HepG2 (cell line): ENCODE results near the gene ALKBH5. TPM values are rescaled to one million over a fixed set of nuclear protein-coding genes. Genes with fewer than 3 reads are reported as not detected.

Experiments used
- ARID4A ChIP-seq: sonication (generic); formaldehyde crosslinking; IDR thresholded peaks from 2 replicates; pipeline ENCODE4 v1.5.0; 2020; ENCODE audit warnings: mild to moderate bottlenecking, missing genetic modification reagents, borderline replicate concordance
- ATF2 ChIP-seq: sonication (generic); formaldehyde crosslinking; IDR thresholded peaks from 2 replicates; pipeline ENCODE4 v1.4.0; 2020; ENCODE audit warnings: missing genetic modification reagents
- EZH2 ChIP-seq: conservative IDR thresholded peaks from 2 replicates; pipeline ENCODE4 v1.6.1; 2012; ENCODE audit warnings: mild to moderate bottlenecking, low read depth, low read length, moderate library complexity
- MTF2 ChIP-seq: sonication (generic); formaldehyde crosslinking; IDR thresholded peaks from 2 replicates; pipeline ENCODE4 v1.5.0; 2020; ENCODE audit warnings: missing genetic modification reagents, borderline replicate concordance
- NFE2L1 ChIP-seq: sonication (generic); formaldehyde crosslinking; IDR thresholded peaks from 2 replicates; pipeline ENCODE4 v1.4.0; 2020; ENCODE audit warnings: missing genetic modification reagents, mild to moderate bottlenecking, borderline replicate concordance
- PHF8 ChIP-seq: sonication (generic); formaldehyde crosslinking; IDR thresholded peaks from 2 replicates; pipeline ENCODE4 v1.5.0; 2020; ENCODE audit warnings: missing genetic modification reagents
- PITX1 ChIP-seq: sonication (generic); formaldehyde crosslinking; IDR thresholded peaks from 2 replicates; pipeline ENCODE4 v1.5.1; 2020; ENCODE audit warnings: mild to moderate bottlenecking, missing genetic modification reagents
- RORA ChIP-seq: sonication (generic); formaldehyde crosslinking; IDR thresholded peaks from 2 replicates; pipeline ENCODE4 v1.5.0; 2020; ENCODE audit warnings: mild to moderate bottlenecking, missing genetic modification reagents, moderate library complexity
- TBP ChIP-seq: sonication (generic); formaldehyde crosslinking; IDR thresholded peaks from 2 replicates; pipeline ENCODE4 v1.5.0; 2020; ENCODE audit warnings: missing genetic modification reagents
- U2AF1 ChIP-seq: fragments of 200-400 bp; formaldehyde crosslinking; optimal IDR thresholded peaks from 2 replicates; pipeline ENCODE3; 2017; ENCODE audit warnings: mild to moderate bottlenecking, low read depth, low read length
- ZBTB2 ChIP-seq: sonication (generic); formaldehyde crosslinking; IDR thresholded peaks from 2 replicates; pipeline ENCODE4 v1.8.0; 2022; ENCODE audit warnings: low read depth, missing genetic modification reagents
- ZNF318 ChIP-seq: sonication (generic); formaldehyde crosslinking; IDR thresholded peaks from 2 replicates; pipeline ENCODE4 v1.4.0; 2020; ENCODE audit warnings: mild to moderate bottlenecking, missing genetic modification reagents
- ZNF44 ChIP-seq: sonication (generic); formaldehyde crosslinking; IDR thresholded peaks from 2 replicates; pipeline ENCODE4 v1.5.1; 2020; ENCODE audit warnings: mild to moderate bottlenecking, missing genetic modification reagents
- ZSCAN21 ChIP-seq: sonication (generic); formaldehyde crosslinking; IDR thresholded peaks from 2 replicates; pipeline ENCODE4 v1.8.0; 2022; ENCODE audit warnings: mild to moderate bottlenecking, missing genetic modification reagents, moderate library complexity, borderline replicate concordance
- polyA plus RNA-seq, 8 experiments: library from polyadenylated mRNA; depleted of rRNA in 3 of 8; stranded (reverse) in 7 of 8; unstranded in 1 of 8; fragments of >200 nt; fragmentation: Illumina TruSeq in 4 of 8; extraction: Trizol in 4 of 8; gene quantifications; 2 replicates each; pipeline versions ENCODE4 v1.2.1 to v1.2.3, GENCODE V29; 2011 to 2016; ENCODE audit warnings: low read depth in 4 of 8, missing spikeins in 1 of 8, mixed read lengths in 1 of 8; ENCODE audit not compliant: insufficient read depth in 1 of 8
- total RNA-seq, 5 experiments: library from RNA; depleted of rRNA; stranded (reverse); fragments of >200 nt; fragmentation: Illumina TruSeq; extraction: Trizol; gene quantifications; 2 replicates each; pipeline ENCODE4 v1.2.3, GENCODE V29; 2016; ENCODE audit warnings: low read depth in 1 of 5

The ALKBH5 gene
- total and polyA plus RNA-seq, 2 of the 13 experiments (the other 11 are each of a cell fraction or from before 2014, with no cell fraction given): 68.9 to 76.9 TPM

GRCh38 chr17:18258356-18259038, 74.9 kb downstream of the ALKBH5 start, which contains the start of gene FLII (continued):
- no peak for TF ChIP-seq U2AF1
- no peak for TF ChIP-seq ZNF318 (CRISPR knock-in tag)
- TF ChIP-seq PHF8 (CRISPR knock-in tag): peak; percentile 86
- TF ChIP-seq EZH2: no peak
- peak; percentile 64; the same call in 1 of the 2 replicates for TF ChIP-seq ZSCAN21
- no peak for TF ChIP-seq RORA (CRISPR knock-in tag)
- no peak for TF ChIP-seq MTF2
- TF ChIP-seq PITX1 (CRISPR knock-in tag): no peak
- TF ChIP-seq ARID4A (CRISPR knock-in tag): peak; percentile 92
- TF ChIP-seq TBP: no peak
- no peak for TF ChIP-seq ZNF44 (CRISPR knock-in tag)
- no peak for TF ChIP-seq NFE2L1 (CRISPR knock-in tag)
- TF ChIP-seq ATF2 (CRISPR knock-in tag): no peak
- no peak for TF ChIP-seq ZBTB2 (CRISPR knock-in tag)
